ENCODE data around the gene MMP15.

DNA sequence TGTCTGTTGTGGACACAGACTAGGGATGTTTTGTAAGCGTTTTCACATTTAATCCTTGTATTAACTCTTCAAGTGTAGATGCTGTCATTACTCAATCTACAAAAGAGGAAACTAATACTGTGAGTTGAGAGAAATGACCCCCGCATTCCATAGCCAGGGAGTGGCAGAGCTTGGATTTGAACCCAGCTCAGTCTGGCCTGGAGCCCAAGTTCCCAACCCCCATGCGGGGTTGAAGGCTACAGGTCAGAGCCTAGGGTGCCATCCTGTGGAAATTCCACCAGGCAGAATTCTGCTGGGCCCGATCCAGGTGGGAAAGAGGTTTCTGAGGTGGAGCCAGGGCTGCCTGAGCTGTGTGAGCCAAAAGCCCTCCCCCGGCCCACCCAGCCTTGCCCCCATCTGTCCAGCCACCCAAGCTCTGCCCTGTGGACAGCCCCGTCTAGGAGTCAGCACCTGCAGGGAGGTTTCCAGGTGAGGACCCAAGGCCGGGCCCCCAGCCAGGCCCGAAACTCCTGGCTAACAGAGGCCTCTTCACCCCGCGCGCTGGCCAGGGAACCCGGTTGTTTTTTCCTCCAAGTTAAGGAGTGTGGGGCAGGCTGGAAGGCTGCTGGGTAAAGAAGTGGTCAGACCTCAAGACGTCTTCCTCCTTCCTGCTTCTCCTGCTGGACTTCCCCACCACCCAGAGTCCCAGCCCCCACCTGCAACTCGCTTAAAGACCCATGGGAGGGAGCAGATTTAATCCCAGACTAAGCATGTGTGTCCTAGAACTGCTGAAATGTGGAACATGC lies 5.7 kb downstream of the MMP15 start:
- TF ChIP-seq ESRRA (CRISPR knock-in tag; IDR thresholded peaks at IDR 0.05; ENCODE audit: low read depth) (no peak), GTF3A (CRISPR knock-in tag; conservative IDR thresholded peaks at IDR 0.05) (no peak), FOXA1 (IDR thresholded peaks at IDR 0.05) (no peak), FOXA1 (CRISPR knock-in tag; IDR thresholded peaks at IDR 0.05) (no peak), ATRX (CRISPR knock-in tag; IDR thresholded peaks at IDR 0.05; ENCODE audit: borderline replicate concordance) (no peak), TCF7 (IDR thresholded peaks at IDR 0.05; ENCODE audit: low read depth) (no peak), PAX8 (CRISPR knock-in tag; IDR thresholded peaks at IDR 0.05; ENCODE audit: borderline replicate concordance) (no peak), ETV6 (CRISPR knock-in tag; conservative IDR thresholded peaks at IDR 0.05) (no peak), PLSCR1 (CRISPR knock-in tag; IDR thresholded peaks at IDR 0.05; ENCODE audit: borderline replicate concordance) (no peak), SETDB1 (CRISPR knock-in tag; IDR thresholded peaks at IDR 0.05; ENCODE audit: borderline replicate concordance) (no peak)
- TF ChIP-seq, protein P1, sequence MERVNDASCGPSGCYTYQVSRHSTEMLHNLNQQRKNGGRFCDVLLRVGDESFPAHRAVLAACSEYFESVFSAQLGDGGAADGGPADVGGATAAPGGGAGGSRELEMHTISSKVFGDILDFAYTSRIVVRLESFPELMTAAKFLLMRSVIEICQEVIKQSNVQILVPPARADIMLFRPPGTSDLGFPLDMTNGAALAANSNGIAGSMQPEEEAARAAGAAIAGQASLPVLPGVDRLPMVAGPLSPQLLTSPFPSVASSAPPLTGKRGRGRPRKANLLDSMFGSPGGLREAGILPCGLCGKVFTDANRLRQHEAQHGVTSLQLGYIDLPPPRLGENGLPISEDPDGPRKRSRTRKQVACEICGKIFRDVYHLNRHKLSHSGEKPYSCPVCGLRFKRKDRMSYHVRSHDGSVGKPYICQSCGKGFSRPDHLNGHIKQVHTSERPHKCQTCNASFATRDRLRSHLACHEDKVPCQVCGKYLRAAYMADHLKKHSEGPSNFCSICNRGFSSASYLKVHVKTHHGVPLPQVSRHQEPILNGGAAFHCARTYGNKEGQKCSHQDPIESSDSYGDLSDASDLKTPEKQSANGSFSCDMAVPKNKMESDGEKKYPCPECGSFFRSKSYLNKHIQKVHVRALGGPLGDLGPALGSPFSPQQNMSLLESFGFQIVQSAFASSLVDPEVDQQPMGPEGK (CRISPR knock-in tag; IDR thresholded peaks at IDR 0.05) = no peak
- TF ChIP-seq, protein P2, sequence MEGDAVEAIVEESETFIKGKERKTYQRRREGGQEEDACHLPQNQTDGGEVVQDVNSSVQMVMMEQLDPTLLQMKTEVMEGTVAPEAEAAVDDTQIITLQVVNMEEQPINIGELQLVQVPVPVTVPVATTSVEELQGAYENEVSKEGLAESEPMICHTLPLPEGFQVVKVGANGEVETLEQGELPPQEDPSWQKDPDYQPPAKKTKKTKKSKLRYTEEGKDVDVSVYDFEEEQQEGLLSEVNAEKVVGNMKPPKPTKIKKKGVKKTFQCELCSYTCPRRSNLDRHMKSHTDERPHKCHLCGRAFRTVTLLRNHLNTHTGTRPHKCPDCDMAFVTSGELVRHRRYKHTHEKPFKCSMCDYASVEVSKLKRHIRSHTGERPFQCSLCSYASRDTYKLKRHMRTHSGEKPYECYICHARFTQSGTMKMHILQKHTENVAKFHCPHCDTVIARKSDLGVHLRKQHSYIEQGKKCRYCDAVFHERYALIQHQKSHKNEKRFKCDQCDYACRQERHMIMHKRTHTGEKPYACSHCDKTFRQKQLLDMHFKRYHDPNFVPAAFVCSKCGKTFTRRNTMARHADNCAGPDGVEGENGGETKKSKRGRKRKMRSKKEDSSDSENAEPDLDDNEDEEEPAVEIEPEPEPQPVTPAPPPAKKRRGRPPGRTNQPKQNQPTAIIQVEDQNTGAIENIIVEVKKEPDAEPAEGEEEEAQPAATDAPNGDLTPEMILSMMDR (CRISPR knock-in tag; IDR thresholded peaks at IDR 0.05) = no peak

Measured in HepG2 (cell line).